ENCODE results near the gene ALDH8A1. TPM values are rescaled to one million over a fixed set of nuclear protein-coding genes. Genes with fewer than 3 reads are reported as not detected.

The ALDH8A1 gene
- total and polyA plus RNA-seq, 10 donors = 0.52 to 5.7 (median 1.1) TPM

- intact Hi-C loops (cut with DNase I; ENCODE audit: low total_unique reads) = no loop called here
- DNase-seq = no peak
- Histone ChIP-seq H3K9me3 (no peaks in the 10 kb centered on the region), H3K27me3 (replicated peaks in 1 of 7) (no peaks in the 10 kb centered on the region), H3K36me3 (peaks cover 0 to 97% (median 43%) of the 10 kb centered on the region in 6 donors), H3K4me1 (no peaks in the 10 kb centered on the region), H3K4me3 (no peak overlapping the region), H3K27ac (no peak overlapping the region)
- TF ChIP-seq POLR2AphosphoS5 (IDR thresholded peaks at IDR 0.05) (no peak), CTCF (IDR thresholded peaks at IDR 0.05 in 8 of 11, conservative IDR thresholded peaks at IDR 0.05 in 3 of 11) (no peak), POLR2A (IDR thresholded peaks at IDR 0.05) (no peak)
Measured at GRCh38 chr6:134994431-134994830, 44.5 kb upstream of the ALDH8A1 start.

- intact Hi-C loops (cut with DNase I; ENCODE audit: low total_unique reads) = no loop called here
- WGBS, 5 donors = 95 to 99% (median 96%) methylated on average over 6 of the region's 6 CpGs
- no peak for DNase-seq
- no peaks in the 10 kb centered on the region for H3K9me3 ChIP-seq
- TF ChIP-seq CTCF (IDR thresholded peaks at IDR 0.05 in 8 of 11, conservative IDR thresholded peaks at IDR 0.05 in 3 of 11) (no peak), POLR2AphosphoS5 (IDR thresholded peaks at IDR 0.05) (no peak), POLR2A (IDR thresholded peaks at IDR 0.05) (no peak)
- peaks cover 0 to 100% (median 39%) of the 10 kb centered on the region in 6 donors for H3K36me3 ChIP-seq
- no peak overlapping the region for H3K4me3 ChIP-seq
- no peak overlapping the region for H3K27ac ChIP-seq
- H3K4me1 ChIP-seq = no peaks in the 10 kb centered on the region
- no peaks in the 10 kb centered on the region for H3K27me3 ChIP-seq (replicated peaks in 1 of 7)
Measured at GRCh38 chr6:134992155-134992554, 42.3 kb upstream of the ALDH8A1 start.

- Histone ChIP-seq H3K27me3 (replicated peaks in 1 of 7) (no peaks in the 10 kb centered on the region), H3K4me3 (no peak overlapping the region), H3K27ac (no peak overlapping the region), H3K36me3 (peaks cover 0 to 99% (median 34%) of the 10 kb centered on the region in 6 donors), H3K4me1 (no peaks in the 10 kb centered on the region), H3K9me3 (no peaks in the 10 kb centered on the region)
- no peak for DNase-seq
- WGBS, 5 donors = 82 to 89% (median 86%) methylated on average over 3 of the region's 3 CpGs
- intact Hi-C loops (cut with DNase I; ENCODE audit: low total_unique reads) = no loop called here
- TF ChIP-seq POLR2A (IDR thresholded peaks at IDR 0.05) (no peak), CTCF (IDR thresholded peaks at IDR 0.05 in 8 of 11, conservative IDR thresholded peaks at IDR 0.05 in 3 of 11) (no peak), POLR2AphosphoS5 (IDR thresholded peaks at IDR 0.05) (no peak)
Measured at GRCh38 chr6:134990262-134990661, 40.4 kb upstream of the ALDH8A1 start.

GRCh38 chr6:134984821-134985220, 34.9 kb upstream of the ALDH8A1 start:
- intact Hi-C loops (cut with DNase I; ENCODE audit: low total_unique reads) = no loop called here
- no peaks in the 10 kb centered on the region for H3K27me3 ChIP-seq (replicated peaks in 1 of 7)
- no peaks in the 10 kb centered on the region for H3K9me3 ChIP-seq
- no peak overlapping the region for H3K4me3 ChIP-seq
- H3K4me1 ChIP-seq = peaks cover 0 to 3% (median 0%) of the 10 kb centered on the region in 6 donors
- no peak for TF ChIP-seq POLR2AphosphoS5 (IDR thresholded peaks at IDR 0.05)
- no peak for TF ChIP-seq CTCF (IDR thresholded peaks at IDR 0.05 in 8 of 11, conservative IDR thresholded peaks at IDR 0.05 in 3 of 11)
- TF ChIP-seq POLR2A (IDR thresholded peaks at IDR 0.05) = no peak
- H3K27ac ChIP-seq = no peak overlapping the region
- DNase-seq = no peak
- H3K36me3 ChIP-seq = peaks cover 2 to 95% (median 30%) of the 10 kb centered on the region in 6 donors
- WGBS, 5 donors = 17 to 31% (median 27%) methylated on average over 1 of the region's 1 CpG
